ENCODE data around the gene EPHA10.
"Not testable (repeated sequence)": the region's sequence is repeated elsewhere in the genome, so short reads cannot be mapped to it uniquely, and the experiment has no call there.

EPHA10 gene

GRCh38 chr1:37764888-37765441 lies at the start of gene EPHA10:
Gene EPHA10 (minus strand): TSS chr1:37765120. CDS start chr1:37765066, 54 bp downstream.
- no peak for DNase-seq (ENCODE audit: low spot score)

GRCh38 chr1:37814252-37814651 lies 49.3 kb upstream of the EPHA10 start:
- no peak for DNase-seq (ENCODE audit: low spot score)

GRCh38 chr1:37813529-37814145 lies 48.7 kb upstream of the EPHA10 start:
- DNase-seq (ENCODE audit: low spot score) = no peak

DNA sequence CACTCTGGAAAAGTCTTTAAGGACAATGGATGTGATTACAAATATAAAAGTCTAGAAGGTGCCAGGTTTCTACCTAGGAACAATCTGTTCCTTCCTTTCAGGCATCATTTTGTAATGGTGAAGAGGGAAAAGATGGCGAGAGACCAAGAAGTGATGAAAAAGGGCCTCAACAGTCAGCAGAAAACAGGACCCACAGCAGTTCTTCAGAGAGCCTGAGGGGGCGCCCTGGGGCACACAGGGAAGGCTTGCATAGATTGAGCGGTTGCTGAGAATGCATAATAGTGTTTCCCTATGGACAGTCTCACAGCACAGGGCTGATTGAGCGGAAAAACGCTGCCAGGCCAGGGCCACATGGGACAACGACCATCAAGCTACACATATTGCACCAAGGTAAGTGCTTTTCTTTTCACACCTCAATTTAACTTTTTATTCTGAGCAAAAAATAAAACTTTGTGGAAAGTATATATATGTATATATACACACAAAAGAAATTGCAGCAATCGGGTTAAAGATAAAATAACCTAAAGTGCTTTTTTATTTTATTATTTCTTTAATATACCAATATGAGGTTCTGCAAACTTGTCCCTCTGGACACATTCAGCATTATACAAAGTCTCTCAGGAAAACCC lies 46.2 kb upstream of the EPHA10 start:
- DNase-seq (ENCODE audit: low spot score) = peak; percentile 70

DNA sequence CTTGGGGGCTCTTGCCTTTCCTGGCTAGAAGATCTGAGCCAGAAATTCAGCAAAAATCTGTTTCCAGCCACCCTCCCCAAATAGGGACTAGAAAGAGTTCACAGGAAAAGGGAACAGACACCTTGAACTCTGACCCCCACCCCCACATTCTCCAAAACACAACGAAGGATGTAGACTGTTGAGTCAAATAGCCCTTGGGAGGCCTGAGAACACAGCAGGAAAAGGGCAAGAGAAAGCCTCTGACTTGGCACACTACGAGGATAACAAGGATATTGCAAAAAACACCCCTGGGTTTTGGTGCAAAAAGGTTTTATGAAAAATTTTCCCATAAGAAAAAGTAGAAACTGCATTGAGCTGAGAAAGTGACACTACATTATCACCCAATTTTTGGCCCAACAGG lies 45.0 kb upstream of the EPHA10 start:
- no peak for DNase-seq (ENCODE audit: low spot score)

DNA sequence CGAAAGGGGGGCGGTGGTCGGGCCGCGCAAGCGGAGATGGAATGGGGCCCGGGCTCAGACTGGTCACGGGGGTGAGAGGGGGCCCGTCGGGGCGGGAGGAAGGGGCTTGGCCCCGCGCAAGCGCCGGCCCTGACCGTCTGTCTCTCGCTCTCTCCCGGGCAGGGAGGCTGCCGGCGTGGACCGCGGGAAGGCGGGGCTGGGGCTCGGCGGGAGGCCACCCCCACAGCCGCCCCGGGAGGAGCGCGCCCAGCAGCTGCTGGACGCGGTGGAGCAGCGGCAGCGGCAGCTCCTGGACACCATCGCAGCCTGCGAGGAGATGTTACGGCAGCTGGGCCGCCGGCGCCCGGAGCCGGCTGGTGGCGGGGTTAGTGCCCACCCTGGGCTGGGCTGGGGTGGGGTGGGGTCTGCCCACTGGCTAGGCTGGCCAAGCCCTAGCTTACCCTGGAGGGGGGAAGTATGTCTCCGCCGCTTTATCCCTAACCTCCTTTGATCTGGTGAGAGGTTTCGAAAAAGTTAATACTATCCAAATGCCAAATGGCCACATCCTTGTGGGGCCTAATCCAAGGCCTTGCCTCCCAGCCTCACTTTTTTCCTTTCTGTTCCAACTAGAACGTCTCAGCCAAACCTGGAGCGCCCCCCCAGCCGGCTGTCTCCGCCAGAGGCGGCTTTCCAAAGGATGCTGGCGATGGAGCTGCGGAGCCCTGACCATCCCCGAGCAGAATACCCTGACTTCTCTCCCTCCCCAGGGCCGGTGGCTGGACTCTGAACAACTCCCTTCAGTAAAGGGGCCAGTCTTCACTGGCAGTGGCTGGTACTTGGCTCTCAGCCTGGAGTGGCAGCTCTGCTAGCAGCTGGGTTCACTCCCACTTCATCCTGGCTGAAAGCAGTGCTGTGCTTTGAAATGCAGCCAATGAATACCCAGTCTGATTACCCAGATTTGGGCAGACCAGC lies 43.7 kb upstream of the EPHA10 start:
- no peak for DNase-seq (ENCODE audit: low spot score)

- DNase-seq (ENCODE audit: low spot score) = peak; percentile 90
Measured at GRCh38 chr1:37807555-37808368, 42.8 kb upstream of the EPHA10 start, which contains the start of the genes C1orf122 and YRDC. Gene C1orf122 (plus strand): TSS chr1:37807790. CDS start chr1:37808405, 615 bp downstream. Gene YRDC (minus strand): TSS chr1:37808208. CDS start chr1:37808180, 28 bp downstream.

DNA sequence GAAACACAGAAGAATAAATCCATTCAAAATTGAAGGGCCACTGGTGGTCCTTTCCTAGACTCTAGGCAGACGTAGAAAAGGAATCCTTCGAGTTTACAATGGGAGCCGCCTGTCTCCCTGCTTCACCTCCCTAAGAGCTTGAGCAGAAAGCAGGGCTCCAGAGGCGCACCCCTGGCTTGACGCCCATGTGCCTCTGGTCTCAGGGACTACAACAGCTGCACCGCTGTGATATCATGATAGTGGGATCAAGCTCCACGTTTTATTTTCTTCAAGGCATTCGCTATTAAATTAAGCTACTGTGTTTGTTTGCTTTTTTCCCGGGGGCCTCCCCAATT lies 42.3 kb upstream of the EPHA10 start:
- no peak for DNase-seq (ENCODE audit: low spot score)

- DNase-seq (ENCODE audit: low spot score) = no peak
Measured at GRCh38 chr1:37802439-37802838, 37.5 kb upstream of the EPHA10 start.

GRCh38 chr1:37797750-37798345 lies 32.9 kb upstream of the EPHA10 start:
- no peak for DNase-seq (ENCODE audit: low spot score)

DNA sequence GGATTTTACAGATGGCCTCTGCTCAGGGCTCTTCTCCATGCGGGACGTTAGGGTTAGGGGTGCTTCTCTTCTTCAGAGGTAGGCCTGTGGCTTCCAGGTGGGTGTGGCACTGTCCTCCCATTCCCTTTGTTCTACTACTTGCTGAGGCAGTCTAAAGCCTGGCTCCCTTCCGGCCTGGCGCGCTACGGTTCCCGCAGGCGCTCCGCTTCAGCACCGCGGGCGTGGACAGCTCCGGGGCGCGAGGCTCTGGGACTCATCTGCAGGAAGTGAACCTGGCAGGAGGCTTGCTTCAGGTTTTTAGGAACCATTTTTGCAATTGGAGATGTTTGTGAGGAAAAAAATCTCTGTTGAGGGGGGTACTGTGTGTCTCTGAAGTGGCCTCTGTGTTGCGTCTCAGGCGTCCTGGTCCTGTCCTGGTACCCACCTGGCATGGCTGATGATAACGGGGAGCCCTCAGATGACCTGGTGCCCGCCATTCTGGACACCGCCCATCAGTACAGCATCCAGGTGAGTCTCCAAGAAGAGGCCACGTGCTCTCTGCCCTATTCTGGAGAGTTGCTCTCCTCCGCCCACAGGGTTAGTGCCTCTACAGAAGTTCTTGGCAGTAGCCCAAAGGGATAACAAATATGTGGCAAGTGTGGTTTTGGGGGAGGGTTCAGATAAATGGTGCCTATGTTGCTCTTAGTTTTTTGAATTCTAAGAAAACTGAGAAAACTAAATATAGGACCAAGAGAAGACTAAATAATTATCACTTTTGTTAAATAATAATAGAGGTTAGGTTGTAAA lies 30.6 kb upstream of the EPHA10 start:
- peak; percentile 12 for DNase-seq (ENCODE audit: low spot score)

GRCh38 chr1:37794372-37795339 lies 29.7 kb upstream of the EPHA10 start:
- no peak for DNase-seq (ENCODE audit: low spot score)

GRCh38 chr1:37793773-37794371 lies 29.0 kb upstream of the EPHA10 start, which contains the start of gene MANEAL:
Gene MANEAL (plus strand): TSS chr1:37793847. CDS start chr1:37794183, 336 bp downstream.
- peak; percentile 11 for DNase-seq (ENCODE audit: low spot score)

DNA sequence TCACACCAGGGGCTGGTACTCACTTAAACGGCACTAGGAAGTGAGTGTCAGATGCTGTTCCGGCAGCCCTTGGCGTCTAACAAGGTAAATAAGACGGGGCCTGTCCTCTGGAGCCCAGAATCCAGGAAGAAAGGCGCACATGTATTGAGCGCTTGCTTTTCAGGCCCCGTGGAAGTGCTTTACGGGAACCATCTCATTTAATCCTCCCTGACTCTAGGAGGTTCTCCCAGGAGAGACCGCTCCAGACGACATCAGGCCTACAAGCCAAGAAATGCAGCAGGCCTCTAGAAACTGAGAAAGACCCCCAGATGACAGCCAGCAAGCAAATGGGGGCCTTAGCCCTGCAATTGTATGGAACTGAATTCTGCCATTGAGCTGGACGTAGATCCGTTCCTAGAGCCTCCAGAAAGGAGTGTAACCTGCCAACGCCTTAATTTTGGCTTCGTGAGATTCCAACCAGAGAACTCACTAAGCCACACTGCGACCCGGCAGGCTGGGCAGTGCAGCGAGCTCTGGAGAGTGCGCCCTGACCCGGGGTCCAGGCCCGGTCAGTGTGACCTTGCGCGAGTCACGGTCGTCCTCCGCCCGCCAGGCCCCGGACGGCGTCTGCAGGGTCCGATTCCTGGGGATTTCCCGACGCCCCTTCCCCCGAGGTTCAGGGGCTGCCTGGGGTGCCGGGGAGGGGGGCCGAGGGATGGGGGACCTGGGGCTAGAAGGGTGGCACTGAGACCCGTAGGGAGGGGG lies 28.2 kb upstream of the EPHA10 start:
- DNase-seq (ENCODE audit: low spot score) = no peak

DNA sequence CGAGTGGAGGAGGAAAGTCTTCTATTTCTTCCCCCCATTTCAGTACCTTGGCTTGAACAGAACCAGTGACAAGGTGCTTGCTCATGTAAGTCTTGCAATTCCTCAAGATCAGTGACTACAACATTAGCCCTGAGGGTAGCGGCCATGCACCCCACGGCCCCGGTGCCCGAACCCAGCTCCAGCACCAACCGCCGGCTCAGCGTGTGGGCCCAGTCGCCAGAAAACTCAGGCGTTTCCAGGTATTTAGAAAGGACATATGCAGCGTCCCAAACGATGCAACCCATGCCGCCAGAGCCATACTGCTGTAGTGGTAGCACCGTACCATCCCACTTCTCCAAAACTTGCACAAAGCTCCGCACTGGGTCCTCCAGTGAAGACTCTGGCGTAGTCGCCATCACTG lies 17.6 kb upstream of the EPHA10 start:
- no peak for DNase-seq (ENCODE audit: low spot score)

GRCh38 chr1:37778654-37779053 lies 13.7 kb upstream of the EPHA10 start:
- no peak for DNase-seq (ENCODE audit: low spot score)

DNA sequence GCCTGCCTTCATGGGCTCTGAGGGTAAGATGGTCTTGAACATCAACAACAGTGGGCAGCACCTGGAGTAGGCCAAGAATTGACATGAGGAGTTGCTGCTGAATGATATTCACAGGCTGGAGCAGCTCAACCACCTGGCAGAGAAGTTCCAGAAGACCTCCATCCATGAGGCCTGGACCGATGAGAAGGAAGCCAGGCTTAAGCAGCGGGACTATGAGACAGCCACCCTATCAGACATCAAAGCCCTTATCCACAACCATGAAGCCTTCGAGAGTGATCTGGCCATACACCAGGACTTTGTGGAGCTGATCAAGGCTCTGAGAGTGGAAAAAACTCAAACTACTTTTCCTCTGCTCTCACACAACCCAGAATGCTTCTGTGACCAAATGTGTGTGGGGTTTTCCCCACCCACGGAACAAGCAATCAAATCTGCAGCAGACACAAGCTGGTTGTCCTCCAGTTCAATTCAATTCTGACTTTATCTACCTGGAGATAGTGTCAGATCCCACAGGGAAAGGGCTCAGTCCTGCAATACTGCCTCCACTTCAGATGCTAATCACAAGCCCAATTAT lies 12.1 kb upstream of the EPHA10 start:
- no peak for DNase-seq (ENCODE audit: low spot score)

DNA sequence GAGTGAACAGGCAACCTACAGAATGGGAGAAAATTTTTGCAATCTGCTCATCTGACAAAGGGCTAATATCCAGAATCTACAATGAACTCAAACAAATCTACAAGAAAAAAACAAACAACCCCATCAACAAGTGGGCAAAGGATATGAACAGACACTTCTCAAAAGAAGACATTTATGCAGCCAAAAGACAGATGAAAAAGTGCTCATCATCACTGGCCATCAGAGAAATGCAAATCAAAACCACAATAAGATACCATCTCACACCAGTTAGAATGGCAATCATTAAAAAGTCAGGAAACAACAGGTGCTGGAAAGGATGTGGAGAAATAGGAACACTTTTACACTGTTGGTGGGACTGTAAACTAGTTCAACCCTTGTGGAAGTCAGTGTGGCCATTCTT lies 6.5 kb upstream of the EPHA10 start:
- not testable (repeated sequence) for DNase-seq (ENCODE audit: low spot score)

Measured in CD4-positive, alpha-beta T cell treated with Interleukin-15 for 4 hours (primary cell).